Measurements from ENCODE around the gene ROBO1.
"Not testable (repeated sequence)": the region's sequence is repeated elsewhere in the genome, so short reads cannot be mapped to it uniquely, and the experiment has no call there.

ROBO1 gene

GRCh38 chr3:79310016-79310415, 457.8 kb downstream of the ROBO1 start:
- no peak for DNase-seq (ENCODE audit: low read depth)
- TF ChIP-seq CTCF (conservative IDR thresholded peaks at IDR 0.05; ENCODE audit: low read depth, low read length): no peak

GRCh38 chr3:79306934-79307570, 460.7 kb downstream of the ROBO1 start:
- no peak overlapping the region for H3K4me3 ChIP-seq (ENCODE audit: low read depth, low read length)
- TF ChIP-seq CTCF (conservative IDR thresholded peaks at IDR 0.05; ENCODE audit: low read depth, low read length): no peak
- DNase-seq (ENCODE audit: low read depth): no peak

More at GRCh38 chr3:79310016-79310415, 457.8 kb downstream of the ROBO1 start:
- no peak overlapping the region for H3K4me3 ChIP-seq (ENCODE audit: low read depth, low read length)

GRCh38 chr3:79299949-79300635, 467.7 kb downstream of the ROBO1 start:
- not testable (repeated sequence) for H3K4me3 ChIP-seq (ENCODE audit: low read depth, low read length); DNase-seq (ENCODE audit: low read depth)

- DNase-seq (ENCODE audit: low read depth): peak; percentile 97
- no peak for TF ChIP-seq CTCF (conservative IDR thresholded peaks at IDR 0.05; ENCODE audit: low read depth, low read length)
- H3K4me3 ChIP-seq (ENCODE audit: low read depth, low read length): no peak overlapping the region
Observed at GRCh38 chr3:79297245-79297960, 470.4 kb downstream of the ROBO1 start.

- H3K4me3 ChIP-seq (ENCODE audit: low read depth, low read length): no peak overlapping the region
- no peak for DNase-seq (ENCODE audit: low read depth)
- no peak for TF ChIP-seq CTCF (conservative IDR thresholded peaks at IDR 0.05; ENCODE audit: low read depth, low read length)
Observed at GRCh38 chr3:79286882-79287281, 480.9 kb downstream of the ROBO1 start.

GRCh38 chr3:79285871-79286270, 481.9 kb downstream of the ROBO1 start:
- H3K4me3 ChIP-seq (ENCODE audit: low read depth, low read length): no peak overlapping the region
- no peak for DNase-seq (ENCODE audit: low read depth)
- no peak for TF ChIP-seq CTCF (conservative IDR thresholded peaks at IDR 0.05; ENCODE audit: low read depth, low read length)

- no peak for DNase-seq (ENCODE audit: low read depth)
- TF ChIP-seq CTCF (conservative IDR thresholded peaks at IDR 0.05; ENCODE audit: low read depth, low read length): no peak
- no peak overlapping the region for H3K4me3 ChIP-seq (ENCODE audit: low read depth, low read length)
Observed at GRCh38 chr3:79285380-79285779, 482.4 kb downstream of the ROBO1 start.
